Stimulated activated naive CD8-positive, alpha-beta T cell treated with anti-CD3 and anti-CD28 coated beads, Interleukin-15, Interleukin-2, amounts not matched to agents 100 U/mL and 50 U/mL, for 24 hours (primary cell): ENCODE measurements around the gene GLMN.

Source experiments
- ATAC-seq: fragments of 150-1000 bp; cut with Tn5 transposase; one replicate; pipeline ENCODE4 v1.10.0; 2021
- DNase-seq: peaks from one replicate; pipeline ENCODE4 v3.0.0; 2021

GLMN gene

GRCh38 chr1:92298573-92299476, at the start of gene GLMN, which contains the start of gene RPAP2:
TSS of gene GLMN (minus strand) at chr1:92298987. CDS start at chr1:92297999, 988 bp downstream.
TSS of gene RPAP2 (plus strand) at chr1:92299059. CDS start at chr1:92299074, 15 bp downstream.
- peak; percentile 98 for ATAC-seq
- DNase-seq: peak; percentile 82

GRCh38 chr1:92346866-92347640, 48.3 kb upstream of the GLMN start:
- ATAC-seq (no peak), DNase-seq (no peak)

GRCh38 chr1:92343061-92343460, 44.3 kb upstream of the GLMN start:
- DNase-seq: no peak
- no peak for ATAC-seq

- DNase-seq: no peak
- ATAC-seq: peak; percentile 43
These were observed 43.6 kb upstream of the GLMN start for GRCh38 chr1:92342401-92342800.

GRCh38 chr1:92340154-92340553, 41.4 kb upstream of the GLMN start:
- DNase-seq (no peak), ATAC-seq (no peak)

GRCh38 chr1:92333668-92334067, 34.9 kb upstream of the GLMN start:
- ATAC-seq (peak; percentile 93), DNase-seq (no peak)

GRCh38 chr1:92329347-92330129, 30.8 kb upstream of the GLMN start:
- DNase-seq (no peak), ATAC-seq (no peak)

GRCh38 chr1:92327794-92328193, 29.0 kb upstream of the GLMN start:
- DNase-seq (no peak), ATAC-seq (no peak)

- ATAC-seq (no peak), DNase-seq (no peak)
These were observed 27.9 kb upstream of the GLMN start for GRCh38 chr1:92326681-92327080.

- DNase-seq (no peak), ATAC-seq (no peak)
These were observed 26.0 kb upstream of the GLMN start for GRCh38 chr1:92324784-92325183.

GRCh38 chr1:92323473-92324453, 25.0 kb upstream of the GLMN start:
- DNase-seq: no peak
- no peak for ATAC-seq

GRCh38 chr1:92317836-92318493, 19.2 kb upstream of the GLMN start:
- DNase-seq (no peak), ATAC-seq (peak; percentile 50)

GRCh38 chr1:92315766-92316599, 17.2 kb upstream of the GLMN start:
- DNase-seq (peak; percentile 51), ATAC-seq (peak; percentile 92)

- ATAC-seq (no peak), DNase-seq (no peak)
These were observed 15.2 kb upstream of the GLMN start for GRCh38 chr1:92314024-92314423.

- ATAC-seq: no peak
- no peak for DNase-seq
These were observed 11.4 kb upstream of the GLMN start for GRCh38 chr1:92310185-92310597.

GRCh38 chr1:92307980-92308379, 9.2 kb upstream of the GLMN start:
- DNase-seq: no peak
- ATAC-seq: no peak

- no peak for DNase-seq
- no peak for ATAC-seq
These were observed 7.2 kb upstream of the GLMN start for GRCh38 chr1:92306020-92306419.

- no peak for DNase-seq
- ATAC-seq: no peak
These were observed 2.2 kb upstream of the GLMN start for GRCh38 chr1:92301021-92301420.

GRCh38 chr1:92299477-92300150, 827 bp upstream of the GLMN start:
- DNase-seq: no peak

More at GRCh38 chr1:92299477-92300150, 827 bp upstream of the GLMN start:
- no peak for ATAC-seq
